ENCODE data around the gene WWOX.

GRCh38 chr16:78500659-78501270, 401.3 kb downstream of the WWOX start:
- TF ChIP-seq CTCF (IDR thresholded peaks at IDR 0.05; ENCODE audit: insufficient read depth, low read depth, low read length) (no peak), EZH2 (IDR thresholded peaks at IDR 0.05; ENCODE audit: insufficient read depth, low read length) (no peak)
